BLaER1 (cell line): ENCODE results near the gene OXSR1.
"Not testable (repeated sequence)": the region's sequence is repeated elsewhere in the genome, so short reads cannot be mapped to it uniquely, and the experiment has no call there.

Source experiments
- H3K27ac ChIP-seq: shearing (Covaris generic); formaldehyde crosslinking; 2 replicates; pipeline ENCODE4 v1.8.1; 2022
- H3K27me3 ChIP-seq: shearing (Covaris generic); formaldehyde crosslinking; 2 replicates; pipeline ENCODE4 v1.8.1; 2022
- H3K36me3 ChIP-seq: shearing (Covaris generic); formaldehyde crosslinking; 2 replicates; pipeline ENCODE4 v1.8.1; 2022
- H3K4me1 ChIP-seq: shearing (Covaris generic); formaldehyde crosslinking; 2 replicates; pipeline ENCODE4 v1.8.1; 2022
- H3K4me2 ChIP-seq: shearing (Covaris generic); formaldehyde crosslinking; 2 replicates; pipeline ENCODE4 v1.8.1; 2022
- H3K4me3 ChIP-seq: shearing (Covaris generic); formaldehyde crosslinking; 2 replicates; pipeline ENCODE4 v1.8.1; 2022
- H3K9ac ChIP-seq: shearing (Covaris generic); formaldehyde crosslinking; 2 replicates; pipeline ENCODE4 v1.8.1; 2022
- H3K9me3 ChIP-seq: shearing (Covaris generic); formaldehyde crosslinking; 2 replicates; pipeline ENCODE4 v1.8.1; 2022
- H4K20me1 ChIP-seq: shearing (Covaris generic); formaldehyde crosslinking; 2 replicates; pipeline ENCODE4 v1.8.1; 2022
- Cebpa-rat ChIP-seq: shearing (Covaris generic); IDR thresholded peaks from 2 replicates; pipeline ENCODE4 v1.8.1; 2022

The OXSR1 gene

GRCh38 chr3:38154033-38154494 is 11.3 kb upstream of the OXSR1 start:
- no peak for TF ChIP-seq Cebpa-rat
- Histone ChIP-seq H3K9me3 (no peaks in the 10 kb centered on the region), H3K4me2 (no peak overlapping the region), H3K9ac (no peak overlapping the region), H3K4me3 (no peak overlapping the region), H4K20me1 (no peaks in the 10 kb centered on the region), H3K4me1 (no peaks in the 10 kb centered on the region), H3K27me3 (no peaks in the 10 kb centered on the region), H3K36me3 (no peaks in the 10 kb centered on the region), H3K27ac (no peak overlapping the region)

- Histone ChIP-seq H4K20me1 (no peaks in the 10 kb centered on the region), H3K9ac (no peak overlapping the region), H3K4me2 (no peak overlapping the region), H3K27ac (no peak overlapping the region), H3K27me3 (no peaks in the 10 kb centered on the region), H3K4me1 (no peaks in the 10 kb centered on the region), H3K4me3 (no peak overlapping the region), H3K9me3 (no peaks in the 10 kb centered on the region), H3K36me3 (no peaks in the 10 kb centered on the region)
- TF ChIP-seq Cebpa-rat = no peak
Measured at GRCh38 chr3:38154625-38155255, 10.6 kb upstream of the OXSR1 start.

- no peak overlapping the region for H3K27ac ChIP-seq
- no peak overlapping the region for H3K9ac ChIP-seq
- no peak for TF ChIP-seq Cebpa-rat
- H3K36me3 ChIP-seq = no peaks in the 10 kb centered on the region
- H3K4me3 ChIP-seq = no peak overlapping the region
- H3K4me2 ChIP-seq = no peak overlapping the region
- H3K9me3 ChIP-seq = no peaks in the 10 kb centered on the region
- no peaks in the 10 kb centered on the region for H4K20me1 ChIP-seq
- no peaks in the 10 kb centered on the region for H3K4me1 ChIP-seq
- no peaks in the 10 kb centered on the region for H3K27me3 ChIP-seq
Measured at GRCh38 chr3:38155825-38156224, 9.5 kb upstream of the OXSR1 start.

- H4K20me1 ChIP-seq = no peaks in the 10 kb centered on the region
- H3K27me3 ChIP-seq = no peaks in the 10 kb centered on the region
- H3K4me1 ChIP-seq = no peaks in the 10 kb centered on the region
- no peak for TF ChIP-seq Cebpa-rat
- H3K9me3 ChIP-seq = no peaks in the 10 kb centered on the region
- no peak overlapping the region for H3K4me2 ChIP-seq
- H3K4me3 ChIP-seq = no peak overlapping the region
- no peak overlapping the region for H3K27ac ChIP-seq
- H3K9ac ChIP-seq = no peak overlapping the region
- no peaks in the 10 kb centered on the region for H3K36me3 ChIP-seq
Measured at GRCh38 chr3:38157117-38157516, 8.2 kb upstream of the OXSR1 start.

DNA sequence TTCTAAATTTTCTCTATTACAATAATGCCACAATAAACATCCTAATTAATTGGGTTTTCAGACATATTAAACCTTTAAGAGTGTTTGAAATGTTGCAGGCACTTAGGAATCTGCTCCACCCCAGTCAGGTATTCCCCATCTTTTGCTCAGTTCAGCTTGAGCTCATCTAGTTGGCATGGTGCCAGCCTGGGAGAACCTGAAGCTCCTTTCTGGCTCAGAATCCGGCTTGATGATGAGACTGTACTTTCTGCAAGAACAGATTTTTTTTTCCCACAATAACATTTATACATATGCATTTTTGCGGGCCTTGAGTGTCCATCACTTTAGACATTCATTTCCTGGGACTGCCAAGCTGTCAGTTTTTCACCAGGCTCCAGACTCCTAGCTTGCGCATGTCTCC is 7.7 kb upstream of the OXSR1 start:
- no peaks in the 10 kb centered on the region for H4K20me1 ChIP-seq
- no peak overlapping the region for H3K4me3 ChIP-seq
- H3K4me2 ChIP-seq = no peak overlapping the region
- no peaks in the 10 kb centered on the region for H3K4me1 ChIP-seq
- no peak overlapping the region for H3K9ac ChIP-seq
- no peaks in the 10 kb centered on the region for H3K27me3 ChIP-seq
- no peaks in the 10 kb centered on the region for H3K9me3 ChIP-seq
- H3K27ac ChIP-seq = no peak overlapping the region
- no peaks in the 10 kb centered on the region for H3K36me3 ChIP-seq
- TF ChIP-seq Cebpa-rat = no peak

DNA sequence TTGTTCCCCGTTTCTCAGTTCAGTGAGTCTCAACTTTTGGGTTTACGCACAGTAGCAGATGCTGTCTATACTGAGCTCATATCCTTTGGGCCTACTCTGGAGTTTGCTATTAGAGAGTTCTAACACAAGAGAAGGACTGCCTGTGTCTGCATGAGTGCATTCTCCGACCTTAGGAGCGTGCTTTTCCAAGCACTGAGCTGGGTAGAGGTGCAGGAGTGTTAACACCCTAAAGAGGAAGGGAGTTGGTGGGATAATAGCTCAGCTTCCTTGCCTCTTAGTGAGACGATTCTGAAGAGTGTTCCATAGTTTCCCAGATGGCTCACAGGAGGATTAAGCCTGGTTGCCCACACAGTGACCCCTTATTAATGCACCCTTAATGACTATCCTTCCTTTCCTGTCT is 6.9 kb upstream of the OXSR1 start:
- no peak overlapping the region for H3K4me3 ChIP-seq
- H3K36me3 ChIP-seq = no peaks in the 10 kb centered on the region
- no peak overlapping the region for H3K27ac ChIP-seq
- no peaks in the 10 kb centered on the region for H3K9me3 ChIP-seq
- no peak overlapping the region for H3K9ac ChIP-seq
- H3K4me1 ChIP-seq = no peaks in the 10 kb centered on the region
- no peaks in the 10 kb centered on the region for H4K20me1 ChIP-seq
- no peak overlapping the region for H3K4me2 ChIP-seq
- H3K27me3 ChIP-seq = no peaks in the 10 kb centered on the region
- no peak for TF ChIP-seq Cebpa-rat

- H3K9me3 ChIP-seq, H3K4me3 ChIP-seq, H3K27me3 ChIP-seq, H3K27ac ChIP-seq, H3K9ac ChIP-seq, H4K20me1 ChIP-seq, H3K4me1 ChIP-seq, H3K4me2 ChIP-seq, H3K36me3 ChIP-seq: not testable (repeated sequence)
Measured at GRCh38 chr3:38160704-38161103, 4.6 kb upstream of the OXSR1 start.

DNA sequence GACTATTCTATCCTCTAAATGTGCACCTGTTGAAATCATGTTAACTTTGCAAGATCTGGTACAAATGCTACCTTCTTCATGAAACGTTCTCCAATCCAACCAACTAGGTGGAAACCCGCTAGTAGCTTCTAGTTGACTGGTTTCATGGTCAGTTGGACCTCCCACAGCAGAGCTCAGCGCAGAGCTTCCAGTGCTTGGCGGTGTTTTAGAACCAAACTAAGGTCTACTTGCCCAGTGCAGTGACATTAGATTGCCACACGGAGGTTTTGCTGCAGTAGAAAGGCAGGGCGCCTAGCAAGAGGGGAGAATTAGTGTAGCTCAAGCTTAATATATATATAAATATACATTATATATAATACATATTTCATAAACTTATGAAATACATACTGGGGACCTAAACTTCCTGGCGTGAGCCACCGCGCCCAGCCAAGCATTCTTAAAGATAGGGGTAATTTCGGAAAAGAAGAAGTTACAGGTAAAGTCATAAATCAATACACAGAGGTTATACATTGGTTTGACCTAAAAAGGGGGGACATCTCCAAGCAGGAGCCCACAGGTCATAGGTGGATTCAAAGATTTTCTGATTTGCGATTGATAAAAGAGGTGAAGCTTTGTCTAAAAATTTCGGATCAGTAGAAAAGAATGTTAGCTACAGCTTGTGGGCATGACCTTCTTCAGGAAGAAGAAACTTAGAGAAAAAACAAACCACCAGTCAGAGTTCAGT is 2.1 kb upstream of the OXSR1 start:
- Histone ChIP-seq H3K4me3 (no peak overlapping the region), H3K36me3 (no peaks in the 10 kb centered on the region), H4K20me1 (peaks cover 22% of the 10 kb centered on the region), H3K27me3 (no peaks in the 10 kb centered on the region), H3K9ac (no peak overlapping the region), H3K4me1 (peaks cover 30% of the 10 kb centered on the region), H3K9me3 (no peaks in the 10 kb centered on the region), H3K27ac (no peak overlapping the region), H3K4me2 (0 out of 2 replicates have a peak overlapping the region, but pooled peaks have one; percentile 98)
- no peak for TF ChIP-seq Cebpa-rat

DNA sequence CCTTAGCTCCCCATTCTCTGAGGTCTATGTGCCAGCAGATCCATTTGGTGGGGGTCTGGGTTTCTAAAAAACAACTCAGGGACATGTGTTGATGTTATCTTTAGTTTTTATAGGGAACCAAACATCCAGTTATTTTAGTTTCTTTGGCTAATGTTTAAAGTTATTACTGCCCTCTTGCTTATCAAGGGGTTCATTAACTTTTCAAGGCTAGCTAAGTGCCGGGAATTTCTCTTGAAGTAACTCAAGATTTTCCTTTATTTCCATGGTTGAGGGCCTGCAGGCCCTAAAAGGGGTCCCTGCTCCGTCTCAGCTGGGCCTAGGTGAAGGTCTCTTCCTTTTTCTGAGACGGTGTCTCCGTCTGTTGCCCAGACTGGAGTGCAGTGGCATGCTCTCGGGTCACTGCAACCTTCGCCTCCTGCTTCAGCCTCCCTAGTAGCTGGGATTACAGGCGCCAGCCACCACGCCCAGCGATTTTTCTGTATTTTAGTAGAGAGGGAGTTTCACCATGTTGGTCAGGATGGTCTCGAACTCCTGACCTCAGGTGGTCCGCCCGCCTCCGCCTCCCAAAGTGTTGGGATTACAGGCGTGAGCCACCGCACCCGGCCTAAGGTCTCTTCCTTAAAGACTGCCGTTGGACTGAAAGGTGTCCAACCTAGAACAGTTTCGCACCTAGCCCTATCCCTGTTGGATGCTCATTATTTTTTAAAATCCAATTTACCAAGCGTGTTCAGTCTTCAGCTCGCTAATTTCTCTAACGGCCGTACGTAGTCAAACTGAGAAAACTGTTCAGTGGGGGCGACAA is 1.3 kb upstream of the OXSR1 start:
- no peaks in the 10 kb centered on the region for H3K9me3 ChIP-seq
- H3K27me3 ChIP-seq = no peaks in the 10 kb centered on the region
- no peak for TF ChIP-seq Cebpa-rat
- H3K4me2 ChIP-seq = peak overlapping the region; percentile 98
- peak overlapping the region; percentile 99 for H3K27ac ChIP-seq
- H4K20me1 ChIP-seq = peaks cover 29% of the 10 kb centered on the region
- no peaks in the 10 kb centered on the region for H3K36me3 ChIP-seq
- H3K4me1 ChIP-seq = peaks cover 36% of the 10 kb centered on the region
- peak overlapping the region; percentile 97 for H3K9ac ChIP-seq
- peak overlapping the region; percentile 97 for H3K4me3 ChIP-seq

GRCh38 chr3:38164643-38164951 is 740 bp upstream of the OXSR1 start:
- Histone ChIP-seq H4K20me1 (peaks cover 35% of the 10 kb centered on the region), H3K4me1 (peaks cover 36% of the 10 kb centered on the region), H3K4me3 (peak overlapping the region; percentile 97), H3K9ac (peak overlapping the region; percentile 97), H3K27ac (peak overlapping the region; percentile 99), H3K27me3 (no peaks in the 10 kb centered on the region), H3K36me3 (no peaks in the 10 kb centered on the region), H3K9me3 (no peaks in the 10 kb centered on the region), H3K4me2 (peak overlapping the region; percentile 98)
- no peak for TF ChIP-seq Cebpa-rat
